HCT116 (cell line): ENCODE data around the gene DMBT1.

ENCODE experiments used
- EZH2 ChIP-seq: fragments of 200-600 bp; sonication (generic); IDR thresholded peaks from 2 replicates; pipeline ENCODE4 v1.6.1; 2017; ENCODE audit warnings: antibody characterized with exemption, mixed run types
- EZH2phosphoT487 ChIP-seq: fragments of 200-600 bp; IDR thresholded peaks from 2 replicates; pipeline ENCODE4 v1.6.1; 2018; ENCODE audit warnings: antibody characterized with exemption, borderline replicate concordance
- JUND ChIP-seq: IDR thresholded peaks from 2 replicates; pipeline ENCODE4 v1.6.1; 2012
- POLR2A ChIP-seq: IDR thresholded peaks from 2 replicates; pipeline ENCODE4 v1.7.0; 2011; ENCODE audit warnings: borderline replicate concordance; ENCODE audit not compliant: insufficient read depth, insufficient read length; ENCODE audit errors: extremely low read depth
- POLR2AphosphoS5 ChIP-seq: IDR thresholded peaks from 2 replicates; pipeline ENCODE4 v1.6.1; 2011; ENCODE audit warnings: mild to moderate bottlenecking, low read depth, low read length, moderate library complexity
- YY1 ChIP-seq: IDR thresholded peaks from 2 replicates; pipeline ENCODE4 v1.6.1; 2011; ENCODE audit warnings: low read length, low read depth, moderate library complexity, mild to moderate bottlenecking; ENCODE audit not compliant: insufficient replicate concordance; ENCODE audit errors: extremely low read depth
- ZBTB33 ChIP-seq: IDR thresholded peaks from 2 replicates; pipeline ENCODE4 v1.6.1; 2011; ENCODE audit warnings: mild to moderate bottlenecking, low read length, moderate library complexity; ENCODE audit not compliant: insufficient replicate concordance; ENCODE audit errors: extremely low read depth
- TF ChIP-seq, protein P1 (sequence below), 3 experiments: fragments of 200-600 bp in 1 of 3; sonication (generic) in 1 of 3; IDR thresholded peaks in 2 of 3; conservative IDR thresholded peaks in 1 of 3; 2 replicates each; pipeline ENCODE4 v1.5.1; 2012 to 2017; ENCODE audit warnings: low read depth in 2 of 3, low read length in 2 of 3, antibody characterized with exemption in 1 of 3, borderline replicate concordance in 1 of 3, control low read depth in 1 of 3, mild to moderate bottlenecking in 1 of 3, mixed read lengths in 1 of 3, mixed run types in 1 of 3, moderate library complexity in 1 of 3; ENCODE audit not compliant: insufficient read depth in 1 of 3

DNA sequence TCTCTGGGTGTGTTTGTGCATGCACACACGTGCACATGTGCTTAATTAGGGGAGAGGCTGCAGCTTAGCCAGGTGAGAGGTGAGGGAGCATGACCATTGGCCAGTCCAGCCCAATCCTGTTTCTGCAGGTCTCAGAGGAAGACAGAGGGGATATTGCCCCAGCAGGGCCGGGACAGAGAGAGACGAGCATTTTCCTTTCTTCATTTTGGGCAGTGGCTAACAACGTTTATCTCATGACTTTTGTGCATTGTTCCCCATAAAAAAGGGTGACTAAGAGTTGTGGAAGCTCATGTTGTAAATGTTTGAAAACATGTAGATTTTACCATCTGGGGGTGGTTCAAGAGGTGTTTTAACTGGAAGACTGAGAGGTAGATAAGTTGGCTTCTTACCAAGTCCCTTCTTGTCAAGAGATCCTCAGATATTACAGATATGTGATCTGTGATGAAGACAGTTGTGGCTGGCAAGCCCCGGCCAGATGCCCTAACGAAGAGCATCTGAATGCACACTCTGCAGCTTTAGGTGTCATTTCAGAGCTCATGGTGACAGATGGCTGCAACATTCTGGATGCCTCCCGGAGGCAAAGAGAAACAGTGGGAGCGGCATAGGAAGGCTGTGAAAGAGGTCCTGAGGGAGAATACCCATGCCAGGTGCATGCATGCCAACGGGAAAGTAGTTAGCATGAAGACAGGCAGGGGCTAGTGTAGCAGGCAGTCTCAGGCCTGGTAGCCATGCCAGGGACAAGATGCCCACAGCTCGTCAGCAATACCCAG is 16.7 kb upstream of the DMBT1 start:
- TF ChIP-seq YY1 (no peak), POLR2AphosphoS5 (no peak), JUND (no peak), POLR2A (no peak), EZH2phosphoT487 (no peak), EZH2 (no peak), ZBTB33 (no peak)
- TF ChIP-seq, protein P1, sequence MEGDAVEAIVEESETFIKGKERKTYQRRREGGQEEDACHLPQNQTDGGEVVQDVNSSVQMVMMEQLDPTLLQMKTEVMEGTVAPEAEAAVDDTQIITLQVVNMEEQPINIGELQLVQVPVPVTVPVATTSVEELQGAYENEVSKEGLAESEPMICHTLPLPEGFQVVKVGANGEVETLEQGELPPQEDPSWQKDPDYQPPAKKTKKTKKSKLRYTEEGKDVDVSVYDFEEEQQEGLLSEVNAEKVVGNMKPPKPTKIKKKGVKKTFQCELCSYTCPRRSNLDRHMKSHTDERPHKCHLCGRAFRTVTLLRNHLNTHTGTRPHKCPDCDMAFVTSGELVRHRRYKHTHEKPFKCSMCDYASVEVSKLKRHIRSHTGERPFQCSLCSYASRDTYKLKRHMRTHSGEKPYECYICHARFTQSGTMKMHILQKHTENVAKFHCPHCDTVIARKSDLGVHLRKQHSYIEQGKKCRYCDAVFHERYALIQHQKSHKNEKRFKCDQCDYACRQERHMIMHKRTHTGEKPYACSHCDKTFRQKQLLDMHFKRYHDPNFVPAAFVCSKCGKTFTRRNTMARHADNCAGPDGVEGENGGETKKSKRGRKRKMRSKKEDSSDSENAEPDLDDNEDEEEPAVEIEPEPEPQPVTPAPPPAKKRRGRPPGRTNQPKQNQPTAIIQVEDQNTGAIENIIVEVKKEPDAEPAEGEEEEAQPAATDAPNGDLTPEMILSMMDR (IDR thresholded peaks at IDR 0.05 in 2 of 3, conservative IDR thresholded peaks at IDR 0.05 in 1 of 3; ENCODE audit: borderline replicate concordance in 1 of 3, insufficient read depth in 1 of 3, low read depth in 2 of 3, low read length in 2 of 3) = no peak
